Ishikawa (cell line): ENCODE measurements around the gene DGKG.

Experiments
- CEBPB ChIP-seq: IDR thresholded peaks from 2 replicates; pipeline ENCODE4 v1.6.1; 2012
- CREB1 ChIP-seq: IDR thresholded peaks from 2 replicates; pipeline ENCODE4 v1.6.1; 2012; ENCODE audit warnings: low read depth
- EGR1 ChIP-seq: IDR thresholded peaks from 2 replicates; pipeline ENCODE4 v1.6.1; 2012
- EP300 ChIP-seq: IDR thresholded peaks from 2 replicates; pipeline ENCODE4 v1.6.1; 2012; ENCODE audit warnings: borderline replicate concordance
- FOXM1 ChIP-seq: IDR thresholded peaks from 2 replicates; pipeline ENCODE4 v1.6.1; 2012; ENCODE audit warnings: low read depth, borderline replicate concordance
- NFIC ChIP-seq: IDR thresholded peaks from 2 replicates; pipeline ENCODE4 v1.6.1; 2012
- RAD21 ChIP-seq: IDR thresholded peaks from 2 replicates; pipeline ENCODE4 v1.6.1; 2012; ENCODE audit warnings: low read depth
- TAF1 ChIP-seq: IDR thresholded peaks from 2 replicates; pipeline ENCODE4 v1.6.1; 2012; ENCODE audit warnings: low read depth, mild to moderate bottlenecking
- TCF12 ChIP-seq: IDR thresholded peaks from 2 replicates; pipeline ENCODE4 v1.6.1; 2012; ENCODE audit warnings: low read depth
- TEAD4 ChIP-seq: IDR thresholded peaks from 2 replicates; pipeline ENCODE4 v1.6.1; 2012
- YY1 ChIP-seq: IDR thresholded peaks from 2 replicates; pipeline ENCODE4 v1.6.1; 2012; ENCODE audit warnings: low read depth
- ZBTB7A ChIP-seq: IDR thresholded peaks from 2 replicates; pipeline ENCODE4 v1.6.1; 2012; ENCODE audit warnings: low read depth
- TF ChIP-seq, protein P1 (sequence below): IDR thresholded peaks from 2 replicates; pipeline ENCODE4 v1.6.1; 2012
- TF ChIP-seq, protein P2 (sequence below): IDR thresholded peaks from 2 replicates; pipeline ENCODE4 v1.6.1; 2012
- TF ChIP-seq, protein P3 (sequence below): IDR thresholded peaks from 2 replicates; pipeline ENCODE4 v1.6.1; 2012; ENCODE audit warnings: low read depth, mild to moderate bottlenecking

Gene DGKG

DNA sequence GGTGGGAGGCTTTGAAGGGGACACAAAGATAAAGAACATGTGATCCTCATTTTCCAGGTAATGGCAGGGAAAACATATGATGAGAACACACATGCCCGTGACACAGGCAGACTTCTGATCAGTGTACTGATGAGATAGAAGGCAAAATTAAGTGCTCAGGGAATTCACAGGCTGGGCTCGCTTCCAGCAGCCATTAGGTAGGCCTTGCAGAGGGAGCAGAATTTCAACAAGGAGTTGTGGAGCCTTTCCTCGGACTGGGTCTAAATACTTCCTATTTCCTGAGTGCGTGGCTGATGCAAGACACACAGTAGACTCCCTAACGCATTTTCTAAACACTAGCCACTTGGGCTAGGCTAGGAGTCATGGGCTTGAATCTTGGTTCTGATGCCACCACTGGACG, 179.2 kb downstream of the DGKG start:
- TF ChIP-seq CREB1 = no peak
- TF ChIP-seq TCF12 = no peak
- no peak for TF ChIP-seq TAF1
- no peak for TF ChIP-seq ZBTB7A
- TF ChIP-seq EGR1 = no peak
- no peak for TF ChIP-seq FOXM1
- no peak for TF ChIP-seq EP300
- no peak for TF ChIP-seq YY1
- TF ChIP-seq TEAD4 = no peak
- no peak for TF ChIP-seq NFIC

DNA sequence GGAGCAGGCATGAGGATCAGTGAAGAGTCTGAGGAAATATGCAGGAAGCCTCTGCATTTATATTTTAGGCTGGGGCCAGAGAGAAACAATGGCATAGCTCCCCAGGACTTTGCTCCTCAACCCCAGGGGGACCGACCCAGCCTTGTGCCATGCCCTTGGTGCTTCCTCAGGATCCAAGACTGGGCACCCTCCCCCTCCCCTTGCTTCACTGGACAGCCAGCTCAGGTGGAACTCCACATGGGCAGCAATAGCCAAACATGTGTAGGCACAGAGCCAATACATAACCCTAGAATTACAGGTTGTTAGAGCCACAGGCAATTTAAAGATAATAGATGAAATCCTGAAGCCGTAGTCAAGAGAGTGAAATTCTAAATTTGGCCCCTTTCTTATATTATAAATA, 180.1 kb downstream of the DGKG start:
- TF ChIP-seq TCF12 (no peak), YY1 (no peak), TEAD4 (no peak), ZBTB7A (no peak)
- TF ChIP-seq, protein P1, sequence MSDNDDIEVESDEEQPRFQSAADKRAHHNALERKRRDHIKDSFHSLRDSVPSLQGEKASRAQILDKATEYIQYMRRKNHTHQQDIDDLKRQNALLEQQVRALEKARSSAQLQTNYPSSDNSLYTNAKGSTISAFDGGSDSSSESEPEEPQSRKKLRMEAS = no peak

DNA sequence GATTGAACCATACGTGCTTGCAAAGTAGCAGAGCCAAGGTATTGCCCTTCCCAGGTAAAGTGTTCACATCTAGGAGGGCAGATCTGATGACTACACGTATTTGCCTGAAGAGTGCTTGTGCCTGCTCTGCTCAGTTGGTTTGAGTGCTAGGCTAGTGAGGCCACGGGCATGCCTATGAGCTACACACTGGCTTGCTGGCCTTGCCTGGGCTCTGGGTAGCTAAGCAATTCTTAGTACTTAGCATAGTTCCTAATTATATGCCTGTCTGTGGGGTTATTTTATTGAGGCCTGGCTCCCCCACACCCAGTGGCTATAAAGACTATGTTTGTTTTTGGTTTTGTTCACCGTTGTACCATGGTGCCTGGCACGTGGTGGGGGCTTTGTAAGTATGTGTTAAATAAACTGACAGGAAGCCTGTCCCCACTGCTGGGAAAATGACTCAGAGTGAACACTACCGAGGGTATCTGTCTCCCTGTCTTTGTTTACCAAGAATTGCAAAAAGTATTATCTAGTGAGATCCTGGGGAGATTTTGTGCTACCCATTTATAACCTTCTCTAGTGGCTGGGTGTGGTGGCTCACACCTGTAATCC, 181.0 kb downstream of the DGKG start:
- TF ChIP-seq, protein P2, sequence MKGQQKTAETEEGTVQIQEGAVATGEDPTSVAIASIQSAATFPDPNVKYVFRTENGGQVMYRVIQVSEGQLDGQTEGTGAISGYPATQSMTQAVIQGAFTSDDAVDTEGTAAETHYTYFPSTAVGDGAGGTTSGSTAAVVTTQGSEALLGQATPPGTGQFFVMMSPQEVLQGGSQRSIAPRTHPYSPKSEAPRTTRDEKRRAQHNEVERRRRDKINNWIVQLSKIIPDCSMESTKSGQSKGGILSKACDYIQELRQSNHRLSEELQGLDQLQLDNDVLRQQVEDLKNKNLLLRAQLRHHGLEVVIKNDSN = no peak
- TF ChIP-seq FOXM1 (no peak), EP300 (no peak), TEAD4 (no peak), EGR1 (no peak), RAD21 (no peak), TCF12 (no peak), CEBPB (no peak), CREB1 (no peak), ZBTB7A (no peak), NFIC (no peak), TAF1 (no peak), YY1 (no peak)
- TF ChIP-seq, protein P1 = no peak
- TF ChIP-seq, protein P3, sequence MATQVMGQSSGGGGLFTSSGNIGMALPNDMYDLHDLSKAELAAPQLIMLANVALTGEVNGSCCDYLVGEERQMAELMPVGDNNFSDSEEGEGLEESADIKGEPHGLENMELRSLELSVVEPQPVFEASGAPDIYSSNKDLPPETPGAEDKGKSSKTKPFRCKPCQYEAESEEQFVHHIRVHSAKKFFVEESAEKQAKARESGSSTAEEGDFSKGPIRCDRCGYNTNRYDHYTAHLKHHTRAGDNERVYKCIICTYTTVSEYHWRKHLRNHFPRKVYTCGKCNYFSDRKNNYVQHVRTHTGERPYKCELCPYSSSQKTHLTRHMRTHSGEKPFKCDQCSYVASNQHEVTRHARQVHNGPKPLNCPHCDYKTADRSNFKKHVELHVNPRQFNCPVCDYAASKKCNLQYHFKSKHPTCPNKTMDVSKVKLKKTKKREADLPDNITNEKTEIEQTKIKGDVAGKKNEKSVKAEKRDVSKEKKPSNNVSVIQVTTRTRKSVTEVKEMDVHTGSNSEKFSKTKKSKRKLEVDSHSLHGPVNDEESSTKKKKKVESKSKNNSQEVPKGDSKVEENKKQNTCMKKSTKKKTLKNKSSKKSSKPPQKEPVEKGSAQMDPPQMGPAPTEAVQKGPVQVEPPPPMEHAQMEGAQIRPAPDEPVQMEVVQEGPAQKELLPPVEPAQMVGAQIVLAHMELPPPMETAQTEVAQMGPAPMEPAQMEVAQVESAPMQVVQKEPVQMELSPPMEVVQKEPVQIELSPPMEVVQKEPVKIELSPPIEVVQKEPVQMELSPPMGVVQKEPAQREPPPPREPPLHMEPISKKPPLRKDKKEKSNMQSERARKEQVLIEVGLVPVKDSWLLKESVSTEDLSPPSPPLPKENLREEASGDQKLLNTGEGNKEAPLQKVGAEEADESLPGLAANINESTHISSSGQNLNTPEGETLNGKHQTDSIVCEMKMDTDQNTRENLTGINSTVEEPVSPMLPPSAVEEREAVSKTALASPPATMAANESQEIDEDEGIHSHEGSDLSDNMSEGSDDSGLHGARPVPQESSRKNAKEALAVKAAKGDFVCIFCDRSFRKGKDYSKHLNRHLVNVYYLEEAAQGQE = no peak

DNA sequence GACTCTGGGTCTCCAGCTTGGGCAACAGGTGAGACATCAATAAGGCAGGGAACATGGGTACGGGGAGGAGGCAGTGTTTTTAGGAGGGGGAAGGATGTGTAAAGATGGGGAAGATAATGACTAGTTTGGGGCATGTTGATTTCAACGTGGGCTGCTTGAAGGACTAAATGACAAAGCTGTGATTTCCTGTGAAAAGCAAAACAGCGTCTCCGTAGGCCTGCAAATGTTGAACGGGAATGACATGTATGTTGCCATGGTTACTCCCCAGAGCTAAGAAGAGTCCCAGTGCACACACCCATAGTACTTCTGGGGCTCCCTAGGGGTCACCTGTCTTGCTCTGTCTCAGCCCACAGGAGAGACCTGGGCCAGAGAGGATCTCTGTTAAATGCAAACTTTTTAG, 181.9 kb downstream of the DGKG start:
- TF ChIP-seq, protein P3 = no peak
- TF ChIP-seq RAD21 (no peak), FOXM1 (no peak), ZBTB7A (no peak), TCF12 (no peak), CREB1 (no peak), TEAD4 (no peak), TAF1 (no peak), CEBPB (no peak), NFIC (no peak), YY1 (no peak), EGR1 (no peak), EP300 (no peak)
- TF ChIP-seq, protein P1 = no peak
- TF ChIP-seq, protein P2 = no peak

DNA sequence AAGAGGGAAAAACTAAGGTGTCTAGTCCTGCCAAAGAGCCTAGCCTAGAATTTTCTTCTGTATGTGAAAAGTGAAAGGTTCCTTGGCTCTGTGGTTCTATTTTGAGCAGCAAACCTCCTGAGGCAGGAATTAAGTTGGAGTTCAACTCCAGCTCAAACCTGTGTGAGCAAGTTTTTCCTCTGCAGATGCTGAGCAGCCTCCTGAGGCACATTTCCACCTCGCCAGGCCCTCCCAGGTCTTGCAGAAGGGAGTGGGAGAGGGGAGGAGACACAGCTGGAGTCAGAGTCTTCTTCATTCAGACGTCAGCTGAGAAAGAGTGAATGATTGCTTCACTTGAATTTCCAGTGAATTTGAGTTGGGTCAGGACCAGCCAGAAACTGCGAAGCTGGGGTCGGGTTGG, 183.6 kb downstream of the DGKG start:
- TF ChIP-seq, protein P3 = no peak
- TF ChIP-seq CREB1 (no peak), RAD21 (no peak), EP300 (no peak), CEBPB (no peak)
- TF ChIP-seq, protein P1 = no peak
